Measurements from ENCODE around the gene SNX30.
A peak's percentile ranks its signal among the peaks of the same experiment; 100 is the strongest.

SNX30 gene

DNA sequence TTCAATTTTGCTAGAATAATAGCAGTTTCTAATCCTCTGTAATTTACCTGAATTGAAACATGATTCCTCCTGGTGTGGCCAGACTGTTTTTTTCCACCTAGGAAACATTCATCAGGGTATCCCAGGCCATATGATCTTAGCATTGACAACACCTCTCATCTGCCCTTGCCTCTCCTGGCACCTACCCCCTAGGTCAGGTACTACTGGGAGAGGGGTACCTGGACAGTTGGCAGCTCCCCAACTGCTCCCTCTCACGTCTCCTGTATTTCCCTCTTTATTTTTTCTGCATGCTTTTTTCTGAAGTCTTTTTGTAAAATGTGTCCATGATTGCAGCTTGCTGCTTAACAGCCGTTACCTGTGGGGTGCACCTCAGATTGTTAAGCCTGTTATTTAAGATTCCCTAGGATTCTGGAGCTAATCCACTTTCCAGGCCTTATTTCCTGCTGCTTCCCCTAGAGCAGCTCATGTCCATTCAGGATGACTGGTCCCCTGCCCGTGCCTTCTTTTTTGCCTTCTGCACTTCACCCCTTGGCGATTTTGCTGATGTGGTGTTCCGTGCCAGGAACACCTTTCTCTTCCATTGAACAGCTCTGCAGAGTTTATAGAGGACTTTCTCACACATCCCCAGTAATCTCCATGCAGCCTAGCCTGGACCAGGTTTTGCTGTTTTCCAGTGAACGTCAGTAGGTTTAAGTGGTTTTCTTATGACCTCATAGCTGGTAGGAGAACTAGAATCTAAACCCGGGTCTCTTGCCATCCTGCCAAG is 33.6 kb downstream of the SNX30 start:
- peak; percentile 70 for DNase-seq

DNA sequence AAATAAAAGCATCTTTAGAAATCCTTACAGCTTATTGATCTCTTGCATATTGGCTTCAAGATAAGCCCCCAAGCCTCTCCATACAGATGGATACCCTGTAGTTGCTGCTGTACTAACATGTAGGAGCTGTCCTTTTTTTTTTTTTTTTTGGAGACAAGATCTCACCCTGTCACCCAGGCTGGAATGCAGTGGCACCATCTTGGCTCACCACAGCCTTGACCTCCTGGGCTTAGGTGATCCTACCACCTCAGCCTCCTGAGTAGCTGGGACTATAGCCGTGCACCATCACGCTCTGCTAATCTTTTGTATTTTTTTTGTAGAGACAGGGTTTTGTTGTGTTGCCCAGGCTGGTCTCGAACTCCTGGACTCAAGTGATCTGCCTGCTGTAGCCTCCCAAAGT is 35.4 kb downstream of the SNX30 start:
- no peak for DNase-seq

DNA sequence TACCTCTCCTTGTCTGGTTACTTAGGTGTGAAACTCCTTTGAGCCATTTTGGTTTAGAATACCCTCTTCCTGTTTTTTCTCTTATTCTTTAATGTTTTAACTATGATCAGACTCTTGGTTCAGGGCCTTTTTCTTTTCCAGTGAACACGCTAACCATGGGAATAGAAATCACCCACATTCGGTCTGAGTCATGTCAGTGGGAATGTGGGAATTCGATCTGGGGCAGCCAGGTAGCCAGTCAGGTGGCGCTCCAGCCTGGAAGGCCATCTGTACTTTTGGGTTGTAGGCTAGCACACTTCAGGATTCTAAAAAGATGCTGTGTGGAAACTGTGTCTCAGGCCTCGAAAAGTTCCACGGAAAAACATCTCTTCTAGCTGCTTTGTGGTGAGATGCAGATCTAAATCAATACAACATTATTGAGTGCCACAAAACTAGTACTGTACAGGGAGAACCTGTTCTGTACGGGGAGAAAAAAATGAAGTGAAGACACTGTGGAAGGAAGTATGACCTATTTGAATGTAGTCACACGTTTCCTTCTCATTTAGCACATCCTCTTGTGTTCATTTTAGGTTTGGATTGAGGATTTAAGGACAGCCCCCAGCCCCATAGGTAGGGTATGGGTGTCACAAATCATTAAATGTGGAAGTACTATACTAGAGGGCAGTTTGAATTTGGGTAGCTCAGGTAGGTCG is 36.4 kb downstream of the SNX30 start:
- no peak for DNase-seq

DNA sequence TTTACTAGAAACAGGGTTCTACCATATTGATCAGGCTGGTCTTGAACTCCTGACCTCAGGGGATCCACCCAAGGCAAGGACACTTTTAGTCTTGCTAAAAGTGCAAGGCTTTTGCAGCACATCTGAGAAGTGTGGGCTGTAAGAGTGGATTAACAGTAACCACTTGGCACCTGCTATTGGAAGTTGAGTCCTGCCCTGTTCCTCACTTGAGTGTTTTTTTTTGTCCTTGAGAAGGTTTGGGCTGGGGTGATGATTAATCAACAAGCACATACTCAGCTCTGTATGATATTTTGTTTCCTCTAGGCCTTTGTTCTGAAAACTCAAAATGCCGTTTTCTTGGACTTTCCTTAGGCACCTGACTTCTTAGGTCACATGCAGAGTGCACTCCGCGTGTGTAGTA is 37.4 kb downstream of the SNX30 start:
- no peak for DNase-seq

DNA sequence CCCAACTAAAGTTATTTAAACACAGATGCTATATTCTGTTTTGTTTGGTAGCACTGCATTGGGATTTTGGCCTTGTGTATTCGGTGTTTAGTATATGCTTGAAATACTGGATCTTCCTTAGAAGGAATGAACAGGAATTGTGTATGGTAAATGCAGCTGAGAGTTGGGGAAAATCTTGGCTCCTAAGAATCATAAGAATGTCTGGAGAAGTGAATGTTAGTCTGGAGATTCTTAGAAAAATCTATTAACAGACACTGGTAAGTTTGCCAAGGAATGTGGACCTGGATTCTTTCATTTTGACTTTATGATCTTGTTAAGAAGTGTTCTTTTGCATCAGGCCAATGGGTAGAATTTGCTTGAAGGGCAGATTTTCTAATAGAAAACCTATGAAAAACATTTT is 38.9 kb downstream of the SNX30 start:
- DNase-seq, result no peak

DNA sequence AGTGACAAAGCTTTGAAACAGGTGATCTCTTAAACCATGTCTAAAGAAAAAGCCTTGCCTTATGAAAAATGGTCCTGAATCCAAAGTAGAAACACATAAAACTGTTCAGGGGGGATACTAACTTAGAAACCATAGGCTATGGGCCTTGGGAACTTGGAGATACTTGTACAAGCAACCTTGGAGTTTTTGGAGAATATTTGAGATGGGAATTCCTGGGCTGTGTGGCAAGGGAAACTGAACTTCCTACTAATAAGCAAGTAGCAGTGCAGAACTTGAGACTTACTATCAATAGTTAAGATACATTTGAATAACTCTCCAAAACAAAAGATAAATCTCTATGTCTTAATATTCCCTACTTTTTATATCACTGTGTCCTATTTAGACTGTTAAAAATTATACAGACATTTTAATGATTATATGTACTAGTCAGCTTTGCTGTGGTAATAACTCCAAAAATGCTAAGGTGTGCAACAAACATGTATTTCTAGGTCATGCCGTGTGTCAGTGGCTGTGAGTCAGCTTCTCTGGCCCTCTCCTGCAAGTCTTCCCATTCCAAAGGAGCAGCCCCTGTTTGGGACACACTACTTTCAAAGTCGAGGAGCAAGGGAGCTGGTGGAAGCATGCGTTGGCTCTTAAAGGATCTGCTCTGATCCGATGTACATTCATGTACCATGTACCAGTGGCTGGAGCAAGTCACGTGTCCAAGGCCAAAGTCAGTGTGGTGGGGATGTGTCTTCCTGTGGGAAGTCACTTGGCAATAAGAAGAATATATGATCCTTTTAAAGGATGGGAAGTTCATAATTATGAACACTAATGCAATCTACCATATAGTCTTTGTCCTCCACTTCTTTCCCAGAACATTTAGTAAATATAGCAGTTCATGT is 39.6 kb downstream of the SNX30 start:
- no peak for DNase-seq

DNA sequence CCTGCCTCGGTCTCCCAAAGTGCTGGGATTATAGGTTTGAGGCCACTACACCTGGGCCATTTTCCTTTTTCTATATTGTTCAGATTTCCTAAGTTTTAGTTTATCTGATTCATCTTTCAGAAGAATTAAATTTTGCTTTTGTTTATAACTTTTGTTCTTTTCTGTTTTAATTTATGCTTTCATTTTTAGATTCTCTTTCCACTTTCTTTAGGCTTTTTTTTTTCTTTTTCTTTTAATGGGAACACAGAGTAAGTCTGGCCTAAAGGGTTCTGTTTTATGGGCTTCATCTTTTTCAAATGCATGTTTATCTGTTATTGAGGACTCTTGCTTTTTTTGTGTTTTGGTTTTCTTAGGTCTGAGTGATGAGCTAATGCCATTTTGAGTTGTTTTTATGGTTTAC is 42.1 kb downstream of the SNX30 start:
- DNase-seq, result no peak

DNA sequence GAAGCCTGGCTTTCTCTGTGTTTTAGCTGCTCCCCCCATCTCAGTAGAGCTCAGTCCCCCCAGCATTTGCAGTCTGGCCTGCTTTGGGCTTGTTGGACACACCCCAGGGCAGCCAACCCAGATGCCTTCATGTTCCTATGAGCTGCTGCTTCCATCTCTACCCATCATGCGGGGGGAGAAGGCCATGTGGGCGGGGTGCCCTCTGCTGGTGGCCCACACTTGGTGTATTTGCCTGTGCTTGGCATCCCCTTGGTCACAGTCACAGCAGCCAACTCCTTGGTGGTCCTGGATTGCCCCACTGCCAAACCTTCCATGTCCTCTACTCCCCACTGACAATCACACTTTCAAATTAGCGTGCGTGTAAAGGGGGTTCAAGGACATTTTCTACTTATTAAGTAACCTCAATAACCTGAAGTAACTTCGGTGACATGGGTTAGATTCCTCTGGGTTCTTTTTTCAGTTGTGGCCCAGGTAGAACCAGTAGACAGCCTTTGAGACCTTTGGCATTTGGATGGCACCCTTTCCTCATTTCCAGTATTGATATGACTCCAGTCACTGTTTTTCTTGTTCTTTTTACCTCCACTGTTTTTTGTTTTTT is 42.8 kb downstream of the SNX30 start:
- DNase-seq, result peak; percentile 22

DNA sequence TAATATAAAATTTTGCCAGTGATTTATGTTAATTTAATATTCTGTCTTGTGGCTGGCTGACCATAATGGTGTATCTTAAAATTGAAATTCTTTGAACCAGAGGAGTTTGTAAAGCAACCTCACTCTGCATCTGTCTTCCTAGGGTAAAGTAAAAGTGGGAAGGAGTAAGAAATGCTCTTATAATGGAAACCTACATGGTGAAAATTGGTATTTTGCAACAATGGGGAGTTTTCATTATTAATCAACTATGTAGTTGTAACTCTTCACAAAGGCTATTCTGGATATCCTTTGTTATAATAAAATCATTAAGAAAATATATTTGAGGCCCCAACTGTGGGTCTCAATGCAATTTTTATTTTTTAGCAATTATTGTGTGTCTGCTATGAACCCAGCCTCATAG is 44.2 kb downstream of the SNX30 start:
- no peak for DNase-seq

DNA sequence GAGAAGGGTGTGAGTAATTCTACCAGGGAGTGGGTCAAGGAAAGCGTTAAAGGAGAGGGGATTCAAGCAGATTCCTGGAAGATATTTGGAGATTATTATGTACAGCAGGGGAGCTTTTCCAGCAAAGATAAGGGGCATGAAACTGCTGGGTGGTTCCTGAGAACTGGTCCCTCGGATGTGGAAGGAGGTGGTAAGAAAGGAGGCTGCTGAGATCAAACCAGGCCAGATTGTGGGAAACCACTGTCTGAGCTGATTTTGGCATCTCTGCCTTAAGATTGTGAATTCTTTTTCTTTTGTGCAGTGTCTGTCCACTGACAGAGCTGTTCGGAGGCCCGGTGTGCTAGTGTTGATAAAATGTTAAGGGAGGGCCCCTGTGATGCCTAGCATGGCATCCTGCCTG is 45.4 kb downstream of the SNX30 start:
- DNase-seq, result no peak

DNA sequence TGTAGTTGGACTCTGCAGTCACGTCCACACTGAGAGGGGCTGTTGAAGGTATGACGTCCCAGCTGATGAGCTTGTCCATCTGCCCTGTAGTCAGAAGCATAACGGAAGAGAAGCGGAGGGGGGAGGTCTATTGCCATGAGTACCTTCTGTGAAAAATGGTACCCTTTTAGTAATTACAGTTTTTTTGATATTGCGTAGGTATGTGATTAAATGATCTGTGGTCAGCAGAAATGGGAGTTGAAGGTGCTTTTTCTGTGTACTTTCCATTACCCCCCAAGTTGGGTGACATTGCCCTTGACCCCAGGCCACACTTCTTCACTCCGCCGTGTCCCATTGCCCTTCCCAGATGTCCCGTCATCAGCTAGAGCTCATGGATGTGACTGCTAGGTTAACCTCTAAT is 45.9 kb downstream of the SNX30 start:
- DNase-seq, result no peak

DNA sequence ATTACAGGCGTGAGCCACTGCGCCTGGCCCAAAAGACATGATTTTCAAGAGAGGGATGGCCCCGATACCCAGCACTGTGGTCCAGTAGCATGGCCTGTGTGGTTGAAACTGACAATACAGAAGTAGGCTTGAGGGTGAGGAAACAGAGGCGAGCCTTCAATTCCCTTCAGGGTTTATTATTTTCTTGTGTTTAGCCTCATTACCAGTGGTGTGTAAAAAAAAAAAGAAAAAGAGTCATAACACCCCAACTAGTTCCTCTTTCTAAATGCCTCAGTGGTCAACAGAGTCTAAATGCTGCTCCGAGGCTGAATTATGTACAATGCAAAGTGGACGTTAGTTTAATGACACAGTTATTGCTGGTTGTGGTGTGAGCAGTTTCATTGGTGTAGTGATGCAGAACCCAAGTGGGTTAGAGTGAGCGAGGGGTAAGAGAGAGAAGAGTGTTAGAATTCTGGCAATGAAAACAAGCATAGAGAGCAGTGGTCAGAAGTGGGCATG is 58.8 kb downstream of the SNX30 start:
- DNase-seq, result no peak

DNA sequence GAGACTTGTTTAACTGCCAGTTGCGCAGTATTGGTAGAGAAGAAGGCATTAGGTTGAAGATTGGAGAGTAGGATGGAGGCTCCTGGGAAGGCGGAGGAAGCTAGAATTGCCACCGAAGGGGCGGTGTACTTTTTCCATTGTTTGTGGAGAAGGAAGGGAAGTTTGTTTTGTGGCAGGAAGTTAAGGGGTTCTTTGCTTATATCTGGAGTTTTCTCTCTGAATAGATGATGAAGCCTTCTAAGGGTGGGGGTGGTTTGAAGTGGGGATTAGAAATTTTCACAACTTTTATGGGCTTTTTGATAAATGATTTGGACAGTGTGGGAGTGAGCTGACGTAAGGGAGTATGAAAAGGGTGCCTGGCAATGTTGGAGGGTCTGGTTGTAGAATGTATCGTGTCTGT is 59.3 kb downstream of the SNX30 start:
- DNase-seq, result no peak

DNA sequence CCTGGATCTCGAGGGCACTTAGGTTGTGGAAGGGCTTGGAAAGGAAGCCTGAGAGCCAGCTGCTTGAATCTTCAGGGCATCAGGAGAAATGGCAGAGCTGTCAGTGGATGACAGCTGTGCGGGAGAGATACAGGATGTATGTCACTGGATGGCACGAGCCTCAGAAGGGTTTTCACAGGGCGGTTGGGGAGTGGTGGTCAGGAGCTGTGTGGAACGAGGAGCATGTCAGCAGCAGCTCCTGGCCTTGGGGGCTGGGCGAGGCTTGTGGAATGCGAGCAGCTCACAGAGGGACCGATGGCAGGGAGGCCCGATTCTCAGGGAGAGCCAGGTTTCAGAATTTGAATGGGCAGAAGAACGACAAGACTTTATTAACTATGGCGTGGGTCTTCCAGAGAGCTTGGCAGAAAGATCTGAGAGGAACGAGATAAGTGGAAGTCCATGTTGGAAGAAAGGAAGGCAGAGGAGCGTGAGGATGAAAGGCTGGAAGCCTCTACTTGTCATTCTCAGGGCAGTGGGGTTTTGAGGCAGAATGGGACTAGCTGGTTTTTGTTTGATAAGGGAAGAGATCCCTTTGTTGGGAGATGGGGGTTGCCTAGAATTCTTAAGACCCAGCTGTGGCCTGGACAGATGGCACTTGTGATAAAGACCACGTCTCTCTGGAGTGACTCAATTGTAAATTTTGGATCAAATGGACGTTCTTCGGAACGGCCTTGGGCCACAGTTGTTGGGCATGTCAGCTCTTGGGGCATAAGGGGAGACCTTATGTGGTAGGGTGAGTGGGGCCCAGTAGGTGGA is 60.3 kb downstream of the SNX30 start:
- DNase-seq, result no peak

DNA sequence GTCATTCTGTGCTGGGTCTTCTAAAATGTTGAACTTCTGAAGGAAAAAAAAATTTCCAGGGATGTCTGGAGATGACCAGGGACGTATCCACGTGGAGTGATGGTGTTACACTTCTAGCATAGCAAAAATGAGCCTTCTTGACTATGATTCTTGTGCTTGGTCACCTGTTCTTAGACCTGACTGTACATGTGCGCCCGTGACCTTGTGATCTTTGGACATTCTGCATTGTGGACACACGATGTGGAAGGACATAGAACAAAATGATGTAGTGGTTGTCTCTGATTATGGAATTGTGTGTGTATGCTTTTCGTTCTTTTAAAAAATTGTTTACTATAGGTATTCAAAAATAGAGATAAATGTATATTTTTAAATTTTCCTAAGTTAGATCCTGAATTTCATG is 61.0 kb downstream of the SNX30 start:
- no peak for DNase-seq

DNA sequence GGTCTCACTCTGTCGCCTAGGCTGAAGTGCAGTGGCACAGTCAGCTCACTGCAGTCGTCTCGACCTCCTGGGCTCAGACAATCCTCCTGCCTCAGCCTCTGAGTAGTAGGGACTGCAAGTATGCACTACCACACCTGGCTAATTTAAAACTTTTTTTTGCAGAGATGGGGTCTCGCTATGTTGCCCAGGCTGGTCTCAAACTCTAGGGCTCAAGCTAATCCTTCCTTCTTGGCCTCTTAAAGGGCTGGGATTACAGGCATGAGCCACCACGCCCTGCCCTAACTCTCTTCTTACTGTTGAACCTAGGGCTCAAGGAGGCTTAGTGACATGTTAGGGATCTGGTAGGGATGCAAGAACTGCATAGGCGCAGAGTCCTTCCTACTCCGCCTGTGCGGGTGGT is 65.3 kb downstream of the SNX30 start:
- DNase-seq, result no peak

DNA sequence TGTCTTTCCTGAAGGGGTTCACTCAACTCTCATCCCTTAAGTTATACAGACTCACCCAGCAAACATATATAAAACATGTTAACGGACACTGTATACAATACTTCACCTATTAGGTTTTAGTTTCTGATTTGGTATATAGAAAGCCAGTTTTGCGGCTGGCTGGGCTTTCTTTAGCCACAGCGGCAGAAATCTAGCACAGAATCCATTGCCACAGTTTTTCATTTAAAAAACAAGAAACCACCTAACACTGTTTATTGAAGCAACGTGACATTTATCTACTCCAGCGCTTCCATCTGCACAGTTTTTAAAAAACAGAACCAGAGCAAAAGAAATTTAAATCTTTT is 67.3 kb downstream of the SNX30 start:
- no peak for DNase-seq

DNA sequence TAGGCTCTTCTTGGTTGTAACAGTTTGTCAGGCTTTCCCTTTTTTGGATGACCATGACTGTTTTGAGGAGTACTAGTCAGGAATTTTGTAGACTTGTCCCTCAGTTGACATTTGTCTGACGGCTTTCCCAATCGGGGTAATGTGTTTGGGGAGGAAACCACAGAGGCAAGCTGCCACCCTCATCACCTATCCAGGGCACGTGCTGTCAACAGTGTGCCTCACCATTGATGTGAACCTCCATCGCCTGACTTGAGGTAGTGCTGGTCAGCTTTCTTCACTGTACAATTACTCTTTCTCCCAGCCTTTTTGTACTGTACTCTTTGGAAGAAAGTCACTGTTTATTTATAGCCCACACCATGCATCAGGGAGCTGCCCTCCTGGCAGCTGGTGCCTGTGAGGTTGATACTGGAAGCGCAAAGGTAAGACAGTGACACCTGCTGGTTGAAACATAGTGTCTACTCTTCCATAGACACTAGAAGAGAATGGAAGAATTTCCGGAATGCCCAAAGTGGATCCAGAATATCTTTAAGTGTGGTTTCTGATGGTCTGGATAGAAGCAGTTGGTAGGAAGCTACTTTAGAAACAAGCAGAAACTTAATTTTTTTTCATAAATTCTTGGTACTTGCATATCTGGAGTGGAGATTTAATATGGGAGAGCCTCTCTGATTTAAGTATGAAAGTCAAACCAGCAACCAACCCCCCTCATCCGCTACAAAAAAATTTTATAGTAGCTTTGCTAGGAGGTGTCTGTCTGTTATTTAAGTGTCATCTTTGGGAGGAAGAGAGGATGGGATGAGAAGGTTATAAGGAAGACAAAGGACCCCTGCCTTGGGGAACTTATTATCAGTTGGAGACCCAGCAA is 69.3 kb downstream of the SNX30 start:
- DNase-seq, result peak; percentile 15

DNA sequence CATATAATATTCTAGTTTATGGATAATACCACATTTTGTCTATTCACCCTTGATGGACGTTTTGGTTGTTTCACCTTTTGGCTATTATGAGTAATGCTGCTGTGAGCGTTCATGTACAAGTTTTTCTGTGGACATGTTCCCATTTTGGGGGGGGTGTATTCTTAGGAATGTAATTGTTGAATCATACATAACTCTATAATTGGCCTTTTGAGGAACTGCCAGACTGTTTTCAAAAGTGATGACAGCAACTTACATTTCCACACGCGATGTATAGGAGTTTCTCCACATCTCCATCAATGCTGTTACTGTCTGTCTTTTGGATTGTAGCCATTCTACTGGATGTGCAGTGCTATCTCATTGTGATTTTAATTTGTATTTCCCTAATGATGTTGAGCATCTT is 70.3 kb downstream of the SNX30 start:
- DNase-seq, result no peak

DNA sequence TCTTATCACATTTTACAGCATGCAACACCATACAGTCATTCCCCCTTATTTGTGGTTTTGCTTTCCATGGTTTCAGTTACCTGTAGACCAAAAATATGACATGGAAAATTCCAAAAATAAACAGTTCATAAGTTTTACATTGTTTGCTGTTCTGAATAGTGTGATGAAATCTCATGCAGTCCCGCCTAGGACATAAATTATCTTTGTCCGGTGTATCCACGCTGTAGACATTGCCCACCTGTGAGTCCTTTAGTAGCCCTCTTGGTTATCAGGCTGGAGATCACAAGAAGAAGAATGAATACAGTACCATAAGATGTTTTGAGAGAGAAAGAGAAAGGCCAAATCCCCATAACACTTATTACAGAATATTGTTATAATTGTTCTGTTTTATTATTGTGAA is 72.1 kb downstream of the SNX30 start:
- DNase-seq, result no peak

DNA sequence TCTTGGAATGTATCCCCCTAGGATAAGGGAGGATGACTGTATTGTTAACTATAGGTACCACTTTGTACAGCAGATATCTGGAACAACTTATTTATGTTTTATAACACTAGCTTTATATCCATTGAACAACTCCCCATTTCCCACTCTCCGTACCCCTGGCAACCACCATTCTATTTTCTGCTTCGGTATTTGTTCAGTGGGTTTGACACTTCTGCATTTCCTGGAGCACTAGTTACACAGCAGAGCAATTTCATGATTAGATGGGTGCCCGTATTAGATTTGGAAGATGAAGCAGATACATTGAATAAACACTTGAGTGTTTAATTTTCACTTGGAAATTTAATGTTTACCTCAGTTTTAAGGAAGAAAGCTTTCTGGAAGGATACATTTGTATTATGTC is 72.7 kb downstream of the SNX30 start:
- no peak for DNase-seq
